Measurements from ENCODE around the gene TAF13.

GRCh38 chr1:109107785-109108184 lies 32.0 kb upstream of the TAF13 start:
- TF ChIP-seq CTCF (IDR thresholded peaks at IDR 0.05; ENCODE audit: insufficient read depth, low read depth, low read length) (no peak), EZH2 (IDR thresholded peaks at IDR 0.05; ENCODE audit: insufficient read depth, low read length) (no peak)
